HG03139 (cell line): ENCODE measurements around the gene TMEM134.

Experiments
- ATAC-seq: cut with Tn5 transposase; IDR thresholded peaks from one replicate; pipeline ENCODE4 v1.9.1; 2021; ENCODE audit not compliant: unreplicated experiment

The TMEM134 gene

GRCh38 chr11:67463186-67463585 is 5.9 kb downstream of the TMEM134 start:
- no peak for ATAC-seq

- no peak for ATAC-seq
Measured at GRCh38 chr11:67458266-67458665, 10.8 kb downstream of the TMEM134 start.

- no peak for ATAC-seq
Measured at GRCh38 chr11:67457453-67457852, 11.6 kb downstream of the TMEM134 start.

GRCh38 chr11:67456068-67456705 is 12.9 kb downstream of the TMEM134 start:
- ATAC-seq: no peak

GRCh38 chr11:67455054-67455453 is 14.0 kb downstream of the TMEM134 start, which contains the start of gene CABP4:
CABP4 (plus strand) TSS chr11:67455354; CDS start chr11:67455424, 70 bp downstream.
- ATAC-seq: no peak

GRCh38 chr11:67453816-67454732 is 15.0 kb downstream of the TMEM134 start:
- no peak for ATAC-seq

GRCh38 chr11:67452141-67452952 is 16.7 kb downstream of the TMEM134 start, which contains the start of gene GPR152:
GPR152 (minus strand) TSS chr11:67452729; CDS start chr11:67452724, 5 bp downstream.
- no peak for ATAC-seq

GRCh38 chr11:67451658-67451976 is 17.4 kb downstream of the TMEM134 start:
- no peak for ATAC-seq

GRCh38 chr11:67450796-67451657 is 18.0 kb downstream of the TMEM134 start:
- no peak for ATAC-seq

GRCh38 chr11:67449116-67449844 is 19.8 kb downstream of the TMEM134 start:
- ATAC-seq: no peak

GRCh38 chr11:67448220-67448609 is 20.8 kb downstream of the TMEM134 start:
- no peak for ATAC-seq

GRCh38 chr11:67445515-67445914 is 23.5 kb downstream of the TMEM134 start:
- ATAC-seq: no peak

GRCh38 chr11:67442504-67443404 is 26.3 kb downstream of the TMEM134 start:
- ATAC-seq: no peak

GRCh38 chr11:67441731-67442351 is 27.2 kb downstream of the TMEM134 start:
- no peak for ATAC-seq

- ATAC-seq: no peak
Measured at GRCh38 chr11:67441098-67441563, 27.9 kb downstream of the TMEM134 start.

- ATAC-seq: no peak
Measured at GRCh38 chr11:67440229-67441097, 28.6 kb downstream of the TMEM134 start.
